ENCODE data around the gene DTX4. TPM values are rescaled to one million over a fixed set of nuclear protein-coding genes. Genes with fewer than 3 reads are reported as not detected.

The DTX4 gene
- total RNA-seq, 1 donor from 2014 or later, result 0.20 TPM

- DNase-seq (ENCODE audit: low read depth, low spot score), result no peak
Measured at GRCh38 chr11:59172345-59173079, 580 bp downstream of the DTX4 start.

DNA sequence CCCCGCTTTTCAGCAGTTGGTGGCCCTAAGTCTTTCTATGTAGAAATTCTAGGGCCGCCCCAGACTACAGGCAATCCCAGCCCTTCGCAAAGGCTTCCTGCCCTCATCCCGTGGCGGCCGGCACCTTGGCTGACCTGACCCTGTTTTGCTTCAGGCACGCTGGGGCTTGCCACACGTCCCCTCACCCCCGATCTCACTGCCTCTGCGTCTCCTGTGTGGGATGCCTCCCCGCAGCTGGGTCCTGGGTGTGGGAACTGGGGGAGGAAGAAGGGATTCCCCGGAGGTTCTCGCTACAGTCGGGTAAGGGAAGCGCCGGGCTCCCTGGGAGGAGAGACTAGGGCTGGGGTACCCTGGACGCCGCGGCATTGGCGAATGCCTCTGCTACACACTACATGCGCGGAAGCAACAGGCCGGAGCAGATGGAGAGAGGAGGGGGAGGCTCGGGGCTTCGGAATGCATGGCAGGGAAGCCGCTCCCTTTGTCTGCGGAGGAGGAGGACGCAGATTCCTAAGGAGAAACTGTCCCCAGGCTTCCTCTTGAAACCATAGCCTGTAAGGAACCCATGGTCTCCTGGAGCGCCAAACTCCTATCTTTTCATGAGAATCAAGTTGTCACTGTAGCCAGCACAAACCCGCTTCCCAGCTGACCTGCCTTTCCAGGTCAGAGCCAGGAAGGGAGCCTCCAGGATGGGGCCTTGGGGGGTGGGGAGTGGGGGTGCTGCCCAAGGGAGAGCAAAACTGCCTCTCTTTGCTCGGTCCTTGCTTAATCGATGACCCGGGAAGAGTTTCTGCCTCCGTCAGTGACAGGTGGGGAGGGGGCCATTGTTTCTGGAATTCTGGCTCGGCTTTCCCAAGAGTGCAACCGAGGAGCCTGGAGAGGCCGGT lies 1.4 kb downstream of the DTX4 start:
- DNase-seq (ENCODE audit: low read depth, low spot score), result no peak

GRCh38 chr11:59173964-59174663 lies 2.2 kb downstream of the DTX4 start:
- no peak for DNase-seq (ENCODE audit: low read depth, low spot score)

DNA sequence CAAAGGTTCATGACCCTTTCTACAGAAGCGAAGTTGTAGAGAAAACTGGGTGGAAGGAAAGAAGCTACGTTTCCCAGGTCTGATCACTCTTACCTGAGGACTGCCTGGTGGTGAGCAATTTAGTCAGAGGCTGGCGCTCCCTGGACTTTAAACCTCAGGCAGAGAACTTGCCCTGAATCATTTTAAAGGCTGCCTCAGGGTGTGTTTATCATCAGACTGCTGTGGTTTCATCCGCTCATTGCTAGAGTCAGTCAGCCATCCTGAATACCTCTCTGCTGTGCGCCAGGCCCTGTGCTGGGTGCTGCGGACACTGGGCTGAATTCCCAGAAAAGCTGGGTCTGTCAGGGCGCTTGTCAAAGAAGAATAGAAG lies 2.7 kb downstream of the DTX4 start:
- DNase-seq (ENCODE audit: low read depth, low spot score), result no peak

- no peak for DNase-seq (ENCODE audit: low read depth, low spot score)
Measured at GRCh38 chr11:59175091-59175501, 3.2 kb downstream of the DTX4 start.

- DNase-seq (ENCODE audit: low read depth, low spot score), result no peak
Measured at GRCh38 chr11:59176330-59176729, 4.4 kb downstream of the DTX4 start.

DNA sequence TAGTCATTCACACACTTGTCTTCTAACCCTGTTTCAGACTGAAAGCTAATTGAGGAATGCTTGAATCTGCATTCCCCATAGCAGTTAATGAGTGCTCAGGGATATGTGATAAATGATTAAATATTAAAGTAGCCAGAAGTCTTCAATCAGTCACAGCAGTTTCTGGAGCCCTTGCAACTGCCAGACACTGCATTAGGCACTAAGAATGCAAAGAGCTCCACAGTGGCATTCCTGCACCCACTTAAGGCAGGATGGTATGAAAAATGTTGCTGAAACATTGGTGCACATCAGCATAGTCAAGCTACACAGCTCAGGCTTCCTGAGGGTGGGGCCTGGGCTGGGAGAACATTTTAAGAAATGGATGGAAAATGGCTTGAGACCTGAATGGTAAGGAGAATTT lies 6.5 kb downstream of the DTX4 start:
- no peak for DNase-seq (ENCODE audit: low read depth, low spot score)

DNA sequence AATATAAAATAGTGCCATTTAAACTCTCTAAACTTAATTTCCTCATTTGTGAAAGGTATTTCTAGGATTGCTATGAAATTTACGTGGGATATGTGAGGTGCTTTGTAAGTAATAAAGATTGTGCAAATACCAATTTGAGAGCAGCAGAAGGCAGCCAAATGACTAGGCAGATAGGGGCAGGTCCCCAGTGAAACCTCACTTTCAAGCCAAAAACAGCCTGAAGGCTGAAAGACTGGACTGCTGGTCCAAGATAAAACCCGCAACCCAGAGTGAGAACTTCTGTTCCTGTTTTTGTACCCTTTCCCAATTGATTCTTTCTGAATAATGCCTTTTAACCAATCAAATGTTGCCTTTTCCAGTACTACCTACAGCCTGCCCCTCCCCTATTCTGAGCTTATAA lies 7.2 kb downstream of the DTX4 start:
- DNase-seq (ENCODE audit: low read depth, low spot score), result no peak

- DNase-seq (ENCODE audit: low read depth, low spot score), result no peak
Measured at GRCh38 chr11:59180168-59180776, 8.3 kb downstream of the DTX4 start.

DNA sequence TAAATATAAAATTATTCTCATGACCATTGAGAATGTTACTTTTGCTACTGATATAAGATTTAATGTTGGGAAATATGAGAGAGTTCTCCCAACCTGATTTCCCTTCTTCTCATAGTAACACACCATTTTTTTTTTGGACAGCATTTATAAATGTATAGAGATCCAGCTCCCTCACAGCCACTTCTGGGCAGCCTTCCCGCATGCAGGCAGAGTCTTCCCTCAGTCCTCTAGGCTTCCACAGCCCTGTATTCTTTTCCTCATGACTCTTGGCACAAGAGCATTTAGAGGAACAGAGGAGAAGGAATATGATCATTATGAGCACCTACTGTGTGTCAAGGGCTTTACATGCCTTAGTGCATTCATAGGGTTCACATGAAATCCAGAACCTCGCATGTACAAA lies 9.0 kb downstream of the DTX4 start:
- DNase-seq (ENCODE audit: low read depth, low spot score), result no peak

DNA sequence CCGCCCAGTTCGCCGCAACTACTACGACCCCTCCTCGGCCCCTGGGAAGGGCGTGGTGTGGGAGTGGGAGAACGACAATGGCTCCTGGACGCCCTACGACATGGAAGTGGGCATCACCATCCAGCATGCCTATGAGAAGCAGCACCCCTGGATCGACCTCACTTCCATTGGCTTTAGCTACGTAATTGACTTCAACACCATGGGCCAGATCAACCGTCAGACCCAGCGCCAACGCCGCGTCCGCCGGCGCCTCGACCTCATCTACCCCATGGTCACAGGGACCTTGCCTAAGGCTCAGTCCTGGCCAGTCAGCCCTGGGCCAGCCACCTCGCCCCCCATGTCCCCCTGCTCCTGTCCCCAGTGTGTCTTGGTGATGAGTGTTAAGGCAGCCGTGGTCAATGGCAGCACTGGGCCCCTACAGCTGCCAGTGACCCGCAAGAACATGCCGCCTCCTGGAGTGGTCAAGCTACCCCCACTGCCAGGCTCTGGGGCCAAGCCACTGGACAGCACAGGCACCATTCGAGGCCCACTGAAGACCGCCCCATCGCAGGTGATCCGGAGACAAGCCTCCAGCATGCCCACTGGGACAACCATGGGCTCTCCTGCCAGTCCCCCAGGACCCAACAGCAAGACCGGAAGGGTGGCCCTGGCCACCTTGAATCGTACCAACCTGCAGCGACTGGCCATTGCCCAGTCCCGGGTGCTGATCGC lies 10.0 kb downstream of the DTX4 start:
- no peak for DNase-seq (ENCODE audit: low read depth, low spot score)

GRCh38 chr11:59182457-59183151 lies 10.7 kb downstream of the DTX4 start:
- no peak for DNase-seq (ENCODE audit: low read depth, low spot score)

DNA sequence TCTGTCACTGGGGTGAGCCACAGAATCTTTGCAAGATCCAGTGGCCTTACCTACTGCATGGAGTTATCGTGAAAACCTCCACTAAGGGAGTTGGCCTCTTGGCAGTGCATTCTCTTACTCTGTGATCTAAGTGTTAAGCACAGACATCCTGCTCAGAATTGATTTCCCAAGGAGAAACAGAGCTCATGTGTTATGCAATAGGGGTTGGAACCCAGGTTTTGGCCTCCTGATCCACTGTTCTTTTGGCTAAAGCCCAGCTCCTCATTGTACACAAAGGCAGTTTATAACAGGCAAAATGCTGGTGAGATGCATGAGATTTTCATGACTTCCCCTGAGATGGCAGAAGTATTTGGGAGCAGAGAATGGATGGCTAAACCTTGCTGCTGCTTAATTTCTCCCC lies 11.8 kb downstream of the DTX4 start:
- DNase-seq (ENCODE audit: low read depth, low spot score), result no peak

DNA sequence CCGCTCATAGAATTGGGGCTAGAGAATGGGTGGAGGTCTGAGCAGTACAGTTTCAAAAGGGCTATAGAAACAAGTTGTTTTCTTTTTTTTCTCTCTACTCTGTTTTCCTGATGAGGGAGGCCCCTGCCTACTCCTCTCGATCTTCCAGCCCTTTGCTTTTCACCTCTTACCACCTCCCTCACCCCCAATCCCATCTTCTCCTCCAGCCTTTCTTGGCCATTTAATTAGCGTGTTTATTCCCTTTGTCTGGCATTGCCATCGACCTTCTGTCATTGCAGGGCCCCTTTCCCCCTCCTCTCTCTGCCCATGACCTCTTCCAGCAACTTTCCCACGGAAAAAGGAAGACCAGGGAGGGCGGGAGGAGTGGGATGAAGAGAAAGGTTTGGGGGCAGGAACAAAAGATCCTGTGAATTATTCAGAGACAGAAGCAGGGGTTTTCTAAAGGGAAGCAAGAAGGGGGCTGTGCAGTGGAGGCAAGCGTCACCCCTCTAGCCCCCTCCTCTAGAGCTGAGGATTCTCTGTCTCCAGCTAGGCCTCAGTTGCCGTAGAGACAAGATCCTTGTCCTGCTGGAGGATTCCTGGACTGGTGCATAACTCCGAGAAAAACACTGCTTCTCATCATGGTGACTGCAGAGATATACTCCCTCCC lies 12.9 kb downstream of the DTX4 start:
- no peak for DNase-seq (ENCODE audit: low read depth, low spot score)

- no peak for DNase-seq (ENCODE audit: low read depth, low spot score)
Measured at GRCh38 chr11:59185386-59185945, 13.5 kb downstream of the DTX4 start.

- DNase-seq (ENCODE audit: low read depth, low spot score), result no peak
Measured at GRCh38 chr11:59186130-59186594, 14.2 kb downstream of the DTX4 start.

- DNase-seq (ENCODE audit: low read depth, low spot score), result no peak
Measured at GRCh38 chr11:59187035-59187434, 15.1 kb downstream of the DTX4 start.

- no peak for DNase-seq (ENCODE audit: low read depth, low spot score)
Measured at GRCh38 chr11:59187587-59187986, 15.7 kb downstream of the DTX4 start.

GRCh38 chr11:59188954-59189353 lies 17.0 kb downstream of the DTX4 start:
- DNase-seq (ENCODE audit: low read depth, low spot score), result no peak

- no peak for DNase-seq (ENCODE audit: low read depth, low spot score)
Measured at GRCh38 chr11:59189986-59190385, 18.1 kb downstream of the DTX4 start.

Measured in pulmonary artery endothelial cell (primary cell).